Heart left ventricle (tissue), 13 donors: Measurements from ENCODE around the gene GPR78.

Experiments
- CTCF ChIP-seq, 12 donors: fragments of 200-600 bp; sonication (generic) in 4 of 12; IDR thresholded peaks; one replicate each; pipeline versions ENCODE4 v1.5.0 to v1.8.0; 2018 to 2022; ENCODE audit warnings: antibody characterized with exemption in 12 of 12, mild to moderate bottlenecking in 5 of 12
- POLR2A ChIP-seq, 2 donors: fragments of 450-650 bp; IDR thresholded peaks; one replicate each; pipeline ENCODE4 v1.6.1; 2017; ENCODE audit warnings: antibody characterized with exemption in 2 of 2, mild to moderate bottlenecking in 2 of 2, moderate library complexity in 2 of 2
- donor health status: ischemic (EF 13 %, LVEDD 7.1; RV severe dilation, severe dysfunction).
- donor health status: DM: no; HTN: yes; CAD: no.
- donor health status: DM: no; HTN: no; CAD: no.
- donor health status: ischemic (EF 25% LVEDD 6.9; RV normal size, moderate dysfunction).
- donor health status: ischemic (EF 25% LVEDD 5.7; RV mildly dilated, moderate dysfunction).
- donor health status: ischemic (EF 35%, LVEDD 5.7; RV mildly dilated, moderate dysfunction).
- donor health status: nonischemic (EF 11% LVEDD 7.7; RV severe dilation, severe dysfunction).
- donor health status: DM: yes; HTN: yes; CAD: no.
- donor health status: PGD.
- donor health status: ischemic (EF 29% LVEDD 5.4; RV normal size, mild dysfunction).
- donor health status: nonischemic (EF 23%, LVEDD 6.1; RV moderate dilation, normal function).

- TF ChIP-seq CTCF (IDR thresholded peaks at IDR 0.05) = no peak
- no peak for TF ChIP-seq POLR2A (IDR thresholded peaks at IDR 0.05)
These were observed 5.6 kb downstream of the GPR78 start for GRCh38 chr4:8585721-8586212.
